Stimulated activated CD8-positive, alpha-beta memory T cell treated with anti-CD3 and anti-CD28 coated beads, Interleukin-7, amount 100 ng/mL, for 24 hours (primary cell): ENCODE results near the gene FANCC.

Source experiments
- DNase-seq: peaks from one replicate; pipeline ENCODE4 v3.0.0-alpha.2; 2020; ENCODE audit warnings: low read depth

Gene FANCC

DNA sequence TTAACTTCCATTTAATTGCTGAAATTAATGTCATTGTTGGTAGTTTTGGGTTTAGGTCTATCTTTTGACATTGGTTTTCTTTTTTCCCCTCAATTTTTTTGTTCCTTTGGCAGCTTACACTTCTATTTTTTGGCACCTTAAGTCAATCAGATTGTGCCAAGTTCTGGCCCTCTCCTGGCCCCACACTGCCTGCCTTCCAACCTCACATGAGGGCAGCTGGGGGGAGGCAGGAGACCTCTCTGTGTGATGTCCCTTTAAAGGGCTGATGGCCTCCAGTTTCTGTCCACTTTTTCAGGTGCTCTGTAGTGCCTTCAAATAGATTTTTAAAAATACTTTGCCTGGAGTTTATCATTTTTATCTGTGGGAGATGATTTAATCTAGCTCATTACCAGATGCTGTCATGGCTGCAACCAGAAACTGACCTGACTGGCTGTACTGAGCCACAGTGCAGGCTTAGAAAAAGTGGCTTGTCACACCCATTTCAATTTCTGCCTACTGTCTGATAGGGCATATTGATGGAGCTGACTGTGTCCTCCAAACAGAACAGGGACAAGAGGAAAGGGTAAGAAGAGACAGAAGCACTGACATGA is 196.6 kb downstream of the FANCC start:
- no peak for DNase-seq

DNA sequence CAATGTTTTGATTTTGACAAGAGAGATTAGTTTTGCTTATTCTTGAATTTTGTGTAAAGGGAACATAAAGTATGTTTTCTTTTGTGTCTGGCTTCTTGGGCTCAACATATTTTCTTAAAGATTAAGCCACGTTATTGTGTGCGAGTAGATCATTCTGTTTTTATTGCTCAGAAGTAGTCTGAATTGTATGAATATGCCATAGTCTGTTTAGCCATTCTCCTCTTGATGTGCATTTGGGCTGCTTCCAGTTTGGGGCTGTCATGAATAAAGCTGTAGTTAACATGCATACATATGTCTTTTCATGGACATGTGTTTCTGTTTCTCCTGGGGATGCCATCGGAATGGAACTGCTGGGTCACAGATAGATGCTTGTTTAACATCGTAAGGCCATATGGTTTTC is 198.9 kb downstream of the FANCC start:
- DNase-seq: no peak

DNA sequence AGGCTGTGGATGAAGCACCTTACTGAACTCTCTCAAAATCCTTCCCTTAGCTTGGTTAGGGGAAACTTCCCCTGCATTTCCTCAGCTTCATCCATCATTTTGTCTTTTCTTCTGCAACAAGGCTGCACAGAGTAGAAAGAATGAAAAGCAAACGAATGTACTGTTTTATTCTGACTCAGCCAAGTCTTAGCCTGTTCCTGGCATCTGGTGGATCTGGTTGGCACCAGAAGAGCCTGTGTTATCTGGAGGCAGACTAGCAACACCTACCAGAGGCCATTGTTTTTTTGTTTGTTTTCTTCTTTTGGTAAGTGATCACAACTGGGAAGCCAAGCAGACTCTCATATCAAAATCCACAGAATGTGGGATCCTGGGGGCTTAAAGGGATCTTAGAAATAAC is 200.7 kb downstream of the FANCC start:
- no peak for DNase-seq

DNA sequence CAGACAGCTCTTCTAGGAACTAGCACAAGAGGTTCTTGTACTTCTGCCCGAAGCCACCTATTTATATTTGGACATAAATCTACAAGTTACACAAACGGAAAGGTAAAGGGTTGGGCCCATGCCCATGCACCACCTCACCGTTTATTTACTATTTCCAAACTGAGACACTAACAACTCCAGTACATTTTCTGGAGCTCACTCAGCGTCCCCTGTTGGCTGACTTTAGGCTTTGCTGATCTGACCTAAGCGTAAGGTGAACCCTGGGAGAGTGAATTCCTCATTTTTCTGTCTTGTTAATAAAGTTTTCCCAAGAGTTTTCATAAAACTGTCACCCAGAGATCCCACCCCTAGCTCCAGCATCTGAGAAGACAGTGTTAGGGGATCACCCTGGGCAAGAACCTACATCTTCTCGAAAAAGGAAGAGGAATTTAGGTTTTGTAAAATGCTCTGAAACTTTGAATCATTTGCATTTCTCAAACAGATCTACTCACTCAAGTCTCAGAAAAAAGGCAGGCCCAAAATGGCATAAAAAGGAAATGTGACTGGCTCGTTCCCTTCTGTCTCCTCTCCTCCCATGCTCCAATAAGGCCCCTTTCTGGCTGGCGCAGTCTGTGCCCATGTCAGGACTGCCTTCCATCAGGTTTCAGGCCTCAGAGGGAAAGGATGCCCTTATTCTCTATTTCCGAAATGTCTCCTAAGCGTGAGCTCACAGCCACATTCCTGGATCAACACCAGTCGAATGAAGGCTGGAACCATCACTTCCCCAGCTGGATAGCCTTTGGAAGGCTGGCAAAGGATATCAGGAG is 201.3 kb downstream of the FANCC start:
- no peak for DNase-seq

DNA sequence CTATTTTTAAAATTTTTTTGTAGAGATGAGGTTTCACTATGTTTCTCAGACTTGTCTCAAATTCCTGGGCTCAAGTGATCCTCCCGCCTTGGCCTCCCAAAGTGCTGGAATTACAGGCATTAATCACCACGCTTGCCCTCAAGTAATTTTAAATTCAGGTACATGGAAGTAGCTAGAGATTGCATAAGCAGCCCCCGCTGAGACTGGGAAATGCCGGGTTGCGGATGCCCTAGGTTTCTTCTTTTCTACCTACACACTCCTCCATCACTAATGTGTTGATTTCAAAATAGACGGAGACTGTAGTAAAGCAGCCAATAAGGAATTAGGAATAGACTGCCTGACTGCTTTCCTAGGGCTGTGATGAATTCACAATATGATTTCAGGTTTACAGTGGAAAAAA is 202.4 kb downstream of the FANCC start:
- no peak for DNase-seq

DNA sequence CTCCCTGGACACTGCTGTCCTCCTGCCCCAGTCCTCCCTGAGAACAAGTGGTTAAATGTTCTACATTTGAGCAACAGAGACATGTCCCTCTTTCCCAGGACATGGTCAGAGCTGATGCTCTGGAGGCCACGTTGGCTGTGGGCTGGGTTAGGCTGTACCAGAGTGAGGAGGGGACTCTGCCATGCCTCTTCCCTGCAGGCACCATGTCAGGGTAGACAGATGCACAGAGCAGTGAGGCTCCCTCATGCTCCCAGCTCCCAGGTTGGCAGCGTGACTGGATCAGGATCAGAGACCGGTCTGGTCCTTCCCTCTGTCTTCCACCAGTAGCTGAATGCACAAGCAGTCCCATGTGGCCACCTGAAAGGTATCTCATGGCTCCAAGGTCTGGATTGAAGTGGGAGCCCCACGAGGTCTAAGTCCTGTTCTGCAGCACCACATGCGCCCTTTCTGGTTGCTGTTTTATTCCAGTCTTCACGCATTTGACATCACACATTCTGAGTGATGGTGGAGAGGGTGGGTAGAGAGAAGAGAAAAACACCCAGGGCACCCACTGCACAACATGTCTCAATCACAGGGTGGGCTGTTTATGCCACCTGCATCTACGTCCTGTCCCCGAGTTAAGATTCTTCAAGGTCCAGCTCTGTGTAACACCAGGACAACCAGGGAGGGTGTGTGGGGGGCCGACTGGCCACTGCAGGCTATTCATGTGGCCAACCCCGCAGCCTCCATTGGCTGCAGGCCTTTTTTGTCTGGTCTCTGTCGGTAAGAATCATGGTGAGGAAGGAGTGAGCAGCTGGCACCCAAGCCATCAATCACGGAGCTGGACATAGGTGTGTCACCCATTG is 204.9 kb downstream of the FANCC start:
- no peak for DNase-seq

DNA sequence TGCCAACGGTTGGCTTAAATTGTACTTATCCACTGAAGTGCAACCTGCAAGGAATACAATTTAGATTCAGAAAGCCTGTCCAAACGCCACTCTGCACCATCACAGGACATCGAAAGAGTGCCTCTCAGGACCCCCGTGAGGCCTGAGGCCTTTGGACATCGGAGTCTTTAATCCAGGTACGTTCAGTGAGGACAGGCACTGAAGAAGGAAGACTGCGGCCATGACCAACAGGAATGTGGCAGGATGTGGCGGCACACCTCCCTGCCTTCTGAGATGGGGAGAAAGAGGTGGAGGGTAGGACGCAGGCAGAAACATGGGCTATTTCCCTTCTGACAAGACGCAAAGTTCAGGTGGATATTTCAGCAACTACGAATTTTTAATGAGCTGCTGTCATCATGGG is 205.8 kb downstream of the FANCC start:
- DNase-seq: no peak

DNA sequence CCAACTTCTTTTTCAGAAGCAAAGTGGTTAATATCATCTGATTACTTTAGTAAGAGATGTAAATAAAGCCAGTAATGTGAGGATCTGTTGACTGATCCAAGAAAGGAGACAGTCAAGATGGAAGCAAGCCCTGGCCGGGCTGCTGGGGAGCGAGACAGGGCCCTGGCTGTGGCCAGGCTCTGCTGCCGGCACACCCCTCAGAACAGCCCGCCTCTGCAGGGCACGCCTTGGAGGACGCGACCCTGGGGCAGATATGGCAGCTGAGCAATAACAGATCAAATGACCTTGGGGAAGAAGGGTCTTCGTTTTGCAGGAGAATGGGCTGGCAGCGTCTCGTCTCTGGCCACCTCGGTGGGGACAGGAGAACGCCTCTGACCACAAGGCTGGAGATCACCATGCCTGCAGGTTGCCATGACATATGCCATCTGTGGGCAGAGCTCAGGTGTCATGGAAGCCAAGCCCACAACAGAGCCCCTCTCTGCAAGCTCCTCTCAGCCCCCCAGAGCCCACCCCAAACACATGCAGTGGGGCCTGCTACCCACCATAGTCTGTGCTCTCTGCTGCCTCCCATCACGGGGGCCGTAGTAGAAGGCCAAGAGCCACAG is 206.5 kb downstream of the FANCC start:
- no peak for DNase-seq

DNA sequence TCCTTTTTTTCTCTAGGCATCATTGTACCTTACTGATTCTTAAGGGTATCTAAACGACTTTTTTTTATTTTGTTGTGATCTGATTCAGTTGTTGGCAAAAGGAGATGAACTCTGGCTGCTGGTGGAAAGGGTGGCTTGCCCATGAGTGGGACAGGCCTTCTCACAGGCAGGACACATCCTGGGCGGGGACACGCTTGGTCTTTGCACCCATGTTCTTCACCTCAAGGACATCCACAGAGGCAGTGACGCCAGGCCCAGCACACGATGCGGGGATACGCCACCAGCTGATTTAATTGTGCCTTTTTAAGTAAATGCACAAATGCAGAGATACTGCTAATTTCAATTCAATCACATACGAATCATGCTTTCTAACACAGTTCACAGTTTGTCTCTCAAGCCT is 208.1 kb downstream of the FANCC start:
- no peak for DNase-seq

DNA sequence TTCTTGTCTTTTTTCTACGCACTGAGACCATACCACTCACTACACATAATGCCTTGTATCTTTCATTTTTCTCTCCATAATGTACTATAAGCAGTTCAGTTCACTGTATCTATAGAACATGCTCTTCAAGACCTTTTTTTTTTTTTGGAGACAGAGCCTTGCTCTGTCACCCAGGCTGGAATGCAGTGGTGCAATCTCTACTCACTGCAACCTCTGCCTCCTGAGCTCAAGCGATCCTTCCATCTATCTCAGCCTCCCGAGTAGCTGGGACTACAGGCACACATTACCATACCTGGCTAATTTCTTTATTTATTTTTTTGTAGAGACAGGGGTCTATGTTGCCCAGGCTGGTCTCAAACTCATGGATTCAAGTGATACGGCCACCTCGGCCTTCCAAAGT is 208.7 kb downstream of the FANCC start:
- no peak for DNase-seq

DNA sequence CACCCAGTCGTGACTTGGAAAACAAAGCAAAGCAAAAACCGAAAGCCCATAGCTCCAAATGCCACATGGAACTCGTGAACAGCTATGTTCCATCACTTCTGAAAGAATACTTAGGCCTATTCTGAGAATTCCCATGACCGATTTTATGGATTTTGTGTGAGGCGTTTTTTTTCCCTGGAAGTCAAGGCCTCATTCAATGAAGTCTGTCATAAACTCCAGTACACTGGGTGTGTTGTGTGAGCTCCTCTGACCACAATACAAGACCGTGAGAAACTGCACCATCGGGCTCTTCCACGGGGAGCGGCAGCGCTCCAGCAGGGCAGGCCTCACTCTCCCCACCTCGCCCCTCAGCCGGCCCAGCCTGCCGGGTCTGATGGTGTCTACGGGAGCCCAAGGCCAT is 209.5 kb downstream of the FANCC start:
- DNase-seq: no peak

DNA sequence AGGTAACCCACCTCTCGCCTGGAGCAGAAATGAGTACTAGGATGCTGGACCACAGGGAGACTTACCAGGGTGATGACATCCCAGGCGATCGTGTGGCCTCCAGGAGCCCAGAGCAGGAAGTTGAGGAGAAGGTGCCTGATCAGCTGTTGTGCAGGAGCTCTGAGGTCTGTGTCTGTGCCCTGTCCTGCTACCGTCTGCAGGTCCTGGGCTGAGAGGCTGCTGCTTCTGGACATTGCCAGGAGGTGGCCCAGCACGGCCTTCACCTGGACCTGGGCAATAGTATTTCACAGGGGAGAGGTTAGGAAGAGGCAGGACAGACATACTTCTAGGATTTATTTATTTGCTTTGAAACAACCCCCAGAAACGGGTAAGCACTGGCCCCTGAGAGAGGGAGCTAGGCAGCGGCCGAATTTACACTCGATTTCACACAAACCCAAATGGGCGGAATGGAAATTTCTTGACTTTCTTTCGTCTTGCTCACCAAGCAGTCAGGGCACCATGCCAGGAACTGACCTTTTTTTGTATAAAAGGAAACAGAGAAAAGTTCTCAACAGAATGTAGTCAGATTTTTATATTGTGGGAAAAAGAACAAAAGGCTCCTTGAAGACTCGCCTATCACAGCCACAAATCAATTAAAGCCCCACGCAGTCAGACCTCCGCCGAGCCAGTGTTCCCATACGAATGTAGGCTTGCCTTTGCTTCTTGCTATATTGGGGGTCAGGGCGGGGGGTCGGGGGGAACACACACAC is 210.3 kb downstream of the FANCC start:
- no peak for DNase-seq

DNA sequence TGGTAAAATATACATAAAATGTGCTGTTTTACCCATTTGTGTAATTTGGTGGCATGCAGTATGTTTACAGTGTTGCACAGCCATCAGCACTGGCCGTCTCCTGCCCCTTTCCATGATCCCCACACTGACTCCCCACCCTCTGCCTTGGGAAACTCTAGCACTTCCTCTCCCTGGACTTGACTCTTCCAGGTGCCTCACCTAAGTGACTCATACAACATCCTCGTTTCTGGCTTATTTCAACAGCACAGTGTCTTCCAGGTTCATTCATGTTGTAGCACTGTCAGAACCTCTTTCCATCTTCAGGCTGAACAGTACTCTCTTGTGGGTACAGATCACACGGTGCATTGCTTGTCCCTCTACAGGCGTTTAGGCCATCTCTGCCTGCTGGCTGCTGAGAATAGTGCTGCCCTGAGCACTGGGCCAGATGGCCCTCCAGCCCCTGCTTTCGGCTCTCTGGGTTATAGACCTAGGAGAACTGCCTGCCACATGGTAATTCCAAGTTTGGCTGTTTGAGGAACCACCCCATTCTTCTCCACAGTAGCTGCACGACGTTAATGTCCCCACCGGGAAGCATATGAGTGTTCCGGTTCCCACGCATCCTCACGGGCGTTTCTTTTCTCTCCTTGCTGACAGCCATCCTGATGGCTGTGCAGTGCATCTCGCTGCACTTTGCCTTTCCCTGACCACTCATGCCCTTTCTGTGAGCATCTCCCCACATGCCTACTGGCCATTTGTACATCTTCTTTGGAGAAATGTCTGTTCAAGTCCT is 211.8 kb downstream of the FANCC start:
- DNase-seq: no peak

DNA sequence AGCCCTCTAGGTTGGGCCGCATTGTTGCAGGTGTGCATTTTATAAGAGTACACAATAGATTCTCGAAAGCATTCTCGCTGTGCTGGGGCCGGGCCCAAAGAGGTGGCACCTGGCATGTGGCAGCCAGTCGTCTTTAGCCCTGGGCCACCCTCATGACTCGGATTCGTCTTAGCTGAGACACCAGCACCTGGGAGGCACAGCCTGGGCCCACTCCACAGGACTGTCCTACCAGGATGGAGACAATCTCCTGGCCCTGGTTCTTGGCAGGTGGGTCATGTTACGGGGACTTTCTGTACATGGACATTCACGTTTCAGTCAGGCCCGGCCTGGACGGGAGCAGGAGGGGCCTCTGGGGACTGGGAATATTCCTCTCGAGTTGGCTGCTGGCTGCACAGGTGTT is 212.5 kb downstream of the FANCC start:
- no peak for DNase-seq

DNA sequence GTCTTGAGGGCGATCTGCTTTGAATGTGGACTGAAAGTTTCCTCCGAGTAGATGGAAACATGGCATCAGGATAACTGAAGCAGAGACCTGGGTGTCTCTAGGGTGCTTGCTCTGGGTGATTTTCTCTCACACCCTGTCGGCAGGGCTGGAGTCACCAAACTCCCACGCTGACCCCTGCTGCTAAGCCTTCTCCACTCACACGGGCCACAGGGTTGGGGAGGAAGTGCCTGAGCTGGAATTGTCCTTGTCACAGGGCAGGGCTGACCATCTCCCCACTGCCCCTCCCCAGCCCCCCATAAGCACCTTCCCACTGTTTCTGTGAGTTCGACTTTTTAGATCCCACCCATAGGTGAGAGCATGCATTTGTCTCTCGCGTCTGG is 212.9 kb downstream of the FANCC start:
- DNase-seq: no peak

DNA sequence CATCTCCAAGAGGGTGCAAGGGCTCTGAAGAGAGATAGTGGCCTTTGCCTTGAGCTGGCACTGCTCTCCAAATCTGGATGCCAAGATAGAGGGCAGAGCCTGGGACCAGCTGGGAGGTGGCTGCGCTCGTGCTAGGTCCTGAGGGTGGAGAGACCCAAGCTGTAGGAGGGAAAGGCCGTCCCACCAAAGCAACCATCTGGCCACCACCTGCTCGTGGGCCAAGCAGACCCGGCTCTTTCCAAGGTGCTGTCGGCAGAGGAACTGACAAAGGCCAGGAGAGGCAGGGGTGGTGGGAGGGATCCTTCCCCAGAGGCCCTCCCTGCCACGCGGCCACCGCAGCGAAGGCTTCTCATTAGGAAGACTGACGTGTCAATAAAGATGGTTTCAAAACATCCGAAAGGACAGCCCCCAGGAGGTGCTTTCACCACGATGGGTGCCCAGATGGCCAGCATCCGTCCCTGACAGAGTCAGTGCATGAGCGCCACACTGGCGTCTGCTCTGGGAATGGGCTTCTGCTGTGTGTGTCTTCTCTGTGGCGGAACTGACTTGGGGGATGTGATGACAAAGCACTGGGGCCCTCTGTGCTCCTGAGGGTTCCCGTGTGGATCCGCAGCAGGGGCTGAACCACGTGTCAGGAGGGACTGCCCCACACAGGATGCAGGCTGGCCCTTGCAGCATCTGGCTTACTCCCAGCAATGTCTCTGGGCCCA is 213.5 kb downstream of the FANCC start:
- DNase-seq: no peak

DNA sequence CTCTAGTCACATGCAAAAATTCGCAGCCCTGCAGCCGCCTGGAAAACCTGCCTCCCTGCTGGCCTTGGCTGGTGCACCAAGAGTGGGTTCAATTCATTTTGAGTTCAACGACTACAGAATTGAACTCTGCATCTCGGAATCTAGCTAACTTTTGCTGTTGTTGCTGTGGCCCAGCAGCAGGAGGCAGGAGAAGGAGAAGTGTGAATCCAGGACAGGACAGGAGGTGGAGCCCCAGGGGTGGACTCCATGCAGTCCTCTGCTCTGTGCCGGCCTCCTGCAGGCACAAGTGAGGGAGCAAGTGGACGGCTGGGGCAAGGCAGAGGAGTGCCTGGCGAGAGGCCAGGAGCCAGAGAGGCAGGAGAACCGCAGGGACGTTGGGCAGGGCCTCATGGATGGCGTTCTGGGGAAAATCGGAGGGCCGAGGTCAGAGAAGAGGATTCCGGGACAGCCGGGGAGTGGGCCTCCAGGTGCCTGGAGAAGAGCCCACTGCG is 214.2 kb downstream of the FANCC start:
- no peak for DNase-seq

DNA sequence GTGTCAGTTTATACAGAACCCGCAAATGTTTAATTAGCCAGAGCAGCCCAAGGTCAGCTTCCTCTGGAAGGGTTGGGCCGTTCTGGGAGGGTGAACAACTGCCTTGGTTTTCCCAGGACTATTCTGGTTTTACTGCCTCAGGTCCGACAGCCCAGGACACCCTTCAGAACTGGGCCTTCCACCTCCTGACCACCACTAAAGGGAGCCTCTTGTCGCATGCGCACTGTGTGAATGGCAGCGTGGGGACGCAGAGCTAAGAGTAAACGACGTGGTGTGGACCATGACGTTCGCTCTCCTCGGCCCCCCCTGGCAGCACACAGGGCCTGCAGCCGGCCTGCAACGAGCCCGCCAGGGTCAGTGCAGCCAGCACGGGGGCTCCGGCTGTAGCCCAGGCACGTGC is 214.9 kb downstream of the FANCC start:
- no peak for DNase-seq

DNA sequence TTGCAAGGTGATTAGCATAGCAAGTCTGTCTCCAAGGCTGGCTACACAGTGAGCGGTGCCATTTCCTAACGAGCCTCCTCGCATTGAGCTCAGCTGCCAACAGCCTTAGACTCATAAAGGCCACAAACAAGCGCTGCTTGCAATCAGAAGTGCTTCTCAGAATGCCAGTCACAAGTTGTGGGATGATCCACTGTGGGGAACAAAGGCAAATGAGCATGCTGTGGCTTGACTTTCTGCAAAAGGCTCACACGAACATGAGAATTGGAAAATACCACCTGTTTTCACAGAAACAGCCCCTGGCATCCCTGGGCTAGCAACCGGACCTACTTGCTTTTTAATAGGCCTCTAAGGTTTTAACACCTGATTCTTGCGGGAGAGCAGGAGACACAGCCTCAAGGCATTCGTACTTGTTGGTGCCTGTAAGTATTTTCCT is 215.5 kb downstream of the FANCC start:
- no peak for DNase-seq

DNA sequence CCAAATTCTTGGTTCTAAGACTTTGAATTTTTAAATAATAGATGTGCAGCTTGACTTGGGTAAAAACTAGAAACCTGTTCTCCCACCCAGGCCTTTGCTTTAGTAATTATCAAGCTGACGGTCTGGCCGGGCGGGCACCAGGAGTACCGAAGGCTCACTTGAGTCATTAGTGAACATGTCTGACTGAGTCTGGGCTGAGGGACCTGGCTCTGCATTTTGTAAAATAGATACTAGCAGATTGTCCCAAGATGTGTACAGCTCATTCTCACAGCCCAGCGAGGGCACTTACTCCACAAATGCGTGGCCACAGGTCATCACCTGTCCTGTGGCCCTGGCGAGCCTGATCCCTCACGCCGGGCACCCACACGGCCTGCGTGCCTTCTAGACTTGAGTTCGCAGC is 216.2 kb downstream of the FANCC start:
- DNase-seq: no peak
